GM21576 (cell line): Measurements from ENCODE around the gene ABHD5.

Source experiments
- ATAC-seq: cut with Tn5 transposase; IDR thresholded peaks from one replicate; pipeline ENCODE4 v1.9.1; 2021; ENCODE audit warnings: mild to moderate bottlenecking, moderate library complexity; ENCODE audit not compliant: unreplicated experiment

The ABHD5 gene

GRCh38 chr3:43709022-43709421 lies 18.3 kb downstream of the ABHD5 start:
- no peak for ATAC-seq

GRCh38 chr3:43710607-43711006 lies 19.9 kb downstream of the ABHD5 start:
- no peak for ATAC-seq

- ATAC-seq = no peak
Observed at GRCh38 chr3:43718296-43718695, 27.6 kb downstream of the ABHD5 start.

- ATAC-seq = no peak
Observed at GRCh38 chr3:43723121-43723734, 32.5 kb downstream of the ABHD5 start.

GRCh38 chr3:43726521-43726920 lies 35.8 kb downstream of the ABHD5 start:
- no peak for ATAC-seq

- ATAC-seq = no peak
Observed at GRCh38 chr3:43727930-43728329, 37.2 kb downstream of the ABHD5 start.

- no peak for ATAC-seq
Observed at GRCh38 chr3:43728476-43728875, 37.7 kb downstream of the ABHD5 start.

GRCh38 chr3:43728947-43729346 lies 38.2 kb downstream of the ABHD5 start:
- ATAC-seq = no peak

- no peak for ATAC-seq
Observed at GRCh38 chr3:43729707-43730414, 39.1 kb downstream of the ABHD5 start.

GRCh38 chr3:43732747-43733425 lies 42.1 kb downstream of the ABHD5 start:
- ATAC-seq = no peak

- ATAC-seq = no peak
Observed at GRCh38 chr3:43733459-43734384, 43.0 kb downstream of the ABHD5 start.

GRCh38 chr3:43734685-43735084 lies 43.9 kb downstream of the ABHD5 start:
- no peak for ATAC-seq

GRCh38 chr3:43735618-43736017 lies 44.9 kb downstream of the ABHD5 start:
- no peak for ATAC-seq

GRCh38 chr3:43736558-43737440 lies 46.1 kb downstream of the ABHD5 start:
- no peak for ATAC-seq

- no peak for ATAC-seq
Observed at GRCh38 chr3:43738305-43738704, 47.6 kb downstream of the ABHD5 start.

GRCh38 chr3:43742920-43743319 lies 52.2 kb downstream of the ABHD5 start:
- ATAC-seq = no peak

GRCh38 chr3:43747641-43748040 lies 56.9 kb downstream of the ABHD5 start:
- ATAC-seq = no peak

- no peak for ATAC-seq
Observed at GRCh38 chr3:43748179-43748578, 57.4 kb downstream of the ABHD5 start.

GRCh38 chr3:43748645-43749044 lies 57.9 kb downstream of the ABHD5 start:
- ATAC-seq = no peak

GRCh38 chr3:43752905-43753304 lies 62.2 kb downstream of the ABHD5 start:
- no peak for ATAC-seq
